GM19395 (cell line): ENCODE data around the gene SIK1.

Experiments
- ATAC-seq: cut with Tn5 transposase; IDR thresholded peaks from one replicate; pipeline ENCODE4 v1.9.1; 2021; ENCODE audit warnings: mild to moderate bottlenecking, moderate library complexity; ENCODE audit not compliant: unreplicated experiment

SIK1 gene

GRCh38 chr21:43369124-43369523 lies 57.8 kb downstream of the SIK1 start:
- no peak for ATAC-seq

GRCh38 chr21:43368685-43369084 lies 58.2 kb downstream of the SIK1 start:
- ATAC-seq: no peak

- ATAC-seq: no peak
Observed at GRCh38 chr21:43367859-43368258, 59.1 kb downstream of the SIK1 start.

GRCh38 chr21:43367296-43367695 lies 59.6 kb downstream of the SIK1 start:
- ATAC-seq: no peak

- no peak for ATAC-seq
Observed at GRCh38 chr21:43366656-43367055, 60.3 kb downstream of the SIK1 start.

GRCh38 chr21:43365611-43366426 lies 61.1 kb downstream of the SIK1 start:
- ATAC-seq: no peak

GRCh38 chr21:43364851-43365424 lies 62.0 kb downstream of the SIK1 start:
- ATAC-seq: no peak
